22Rv1 (cell line): ENCODE data around the gene SPIRE1.

ENCODE experiments used
- CTCF ChIP-seq: fragments of 450-650 bp; IDR thresholded peaks from 2 replicates; pipeline ENCODE4 v1.5.1; 2017; ENCODE audit warnings: mild to moderate bottlenecking
- ZFX ChIP-seq: fragments of 450-650 bp; IDR thresholded peaks from 2 replicates; pipeline ENCODE4 v1.6.1; 2017; ENCODE audit warnings: antibody characterized with exemption, borderline replicate concordance

GRCh38 chr18:12689256-12689850 lies 31.4 kb upstream of the SPIRE1 start:
- TF ChIP-seq CTCF: no peak
- TF ChIP-seq ZFX: no peak
